HEK293 (cell line): ENCODE results near the gene TFE3.

ENCODE experiments used
- MYNN ChIP-seq: fragments of 450-650 bp; formaldehyde crosslinking; IDR thresholded peaks from 2 replicates; pipeline ENCODE4 v1.5.1; 2016; ENCODE audit warnings: missing biosample characterization, missing genetic modification characterization, borderline replicate concordance
- SCRT2 ChIP-seq: fragments of 450-650 bp; formaldehyde crosslinking; IDR thresholded peaks from 2 replicates; pipeline ENCODE4 v1.5.1; 2016; ENCODE audit warnings: missing biosample characterization, missing genetic modification characterization
- ZBTB17 ChIP-seq: fragments of 450-650 bp; formaldehyde crosslinking; IDR thresholded peaks from 2 replicates; pipeline ENCODE4 v1.5.1; 2016; ENCODE audit warnings: missing biosample characterization, missing genetic modification characterization
- ZNF548 ChIP-seq: fragments of 450-650 bp; formaldehyde crosslinking; IDR thresholded peaks from 2 replicates; pipeline ENCODE4 v1.5.1; 2016; ENCODE audit warnings: missing biosample characterization, missing genetic modification characterization
- TF ChIP-seq, protein P1 (sequence below): fragments of 450-650 bp; formaldehyde crosslinking; IDR thresholded peaks from 2 replicates; pipeline ENCODE4 v1.5.1; 2016; ENCODE audit warnings: missing biosample characterization, missing genetic modification characterization

DNA sequence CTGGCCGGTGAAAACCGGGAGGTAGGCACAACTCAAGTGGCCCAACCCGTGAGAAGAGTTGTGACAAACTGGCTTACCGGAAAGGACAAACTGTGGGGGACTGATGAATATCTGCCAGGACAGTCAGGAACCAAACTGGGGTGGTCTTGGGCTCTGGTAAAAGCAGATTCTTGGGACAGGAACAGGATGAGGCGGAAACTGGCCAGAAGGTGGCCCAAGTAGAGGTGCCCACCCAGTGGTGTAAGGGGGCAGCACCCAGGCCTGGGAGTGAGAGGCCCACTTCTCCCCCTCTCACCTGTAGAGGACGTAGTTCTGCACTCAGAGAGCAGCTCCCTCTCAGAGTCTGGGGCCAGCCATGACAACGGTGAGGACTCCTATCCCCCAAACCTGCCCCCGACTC, 21.6 kb upstream of the TFE3 start:
- TF ChIP-seq, protein P1, sequence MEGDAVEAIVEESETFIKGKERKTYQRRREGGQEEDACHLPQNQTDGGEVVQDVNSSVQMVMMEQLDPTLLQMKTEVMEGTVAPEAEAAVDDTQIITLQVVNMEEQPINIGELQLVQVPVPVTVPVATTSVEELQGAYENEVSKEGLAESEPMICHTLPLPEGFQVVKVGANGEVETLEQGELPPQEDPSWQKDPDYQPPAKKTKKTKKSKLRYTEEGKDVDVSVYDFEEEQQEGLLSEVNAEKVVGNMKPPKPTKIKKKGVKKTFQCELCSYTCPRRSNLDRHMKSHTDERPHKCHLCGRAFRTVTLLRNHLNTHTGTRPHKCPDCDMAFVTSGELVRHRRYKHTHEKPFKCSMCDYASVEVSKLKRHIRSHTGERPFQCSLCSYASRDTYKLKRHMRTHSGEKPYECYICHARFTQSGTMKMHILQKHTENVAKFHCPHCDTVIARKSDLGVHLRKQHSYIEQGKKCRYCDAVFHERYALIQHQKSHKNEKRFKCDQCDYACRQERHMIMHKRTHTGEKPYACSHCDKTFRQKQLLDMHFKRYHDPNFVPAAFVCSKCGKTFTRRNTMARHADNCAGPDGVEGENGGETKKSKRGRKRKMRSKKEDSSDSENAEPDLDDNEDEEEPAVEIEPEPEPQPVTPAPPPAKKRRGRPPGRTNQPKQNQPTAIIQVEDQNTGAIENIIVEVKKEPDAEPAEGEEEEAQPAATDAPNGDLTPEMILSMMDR (tag by site-specific recombination) = no peak
- no peak for TF ChIP-seq SCRT2 (tag by site-specific recombination)
- TF ChIP-seq ZBTB17 = no peak
- TF ChIP-seq ZNF548 (tag by site-specific recombination) = no peak
- no peak for TF ChIP-seq MYNN (tag by site-specific recombination)
